Fibroblast of lung (primary cell): ENCODE measurements around the gene LIPE. TPM values are rescaled to one million over a fixed set of nuclear protein-coding genes. Genes with fewer than 3 reads are reported as not detected.

Experiments used
- DNase-seq, 2 donors: peaks; one replicate each; pipeline versions ENCODE4 v3.0.0 to v3.0.0-alpha.2; 2010; ENCODE audit warnings: low read depth in 2 of 2
- H2AFZ ChIP-seq: 2 replicates; pipeline ENCODE4 v1.5.1; 2012; ENCODE audit warnings: low read length, control low read depth, inconsistent platforms
- H3K27ac ChIP-seq: 2 replicates; pipeline ENCODE4 v1.5.1; 2011; ENCODE audit warnings: low read length, control low read depth; ENCODE audit not compliant: insufficient read depth
- H3K27me3 ChIP-seq: 2 replicates; pipeline ENCODE4 v1.5.1; 2011; ENCODE audit warnings: mild to moderate bottlenecking, low read length; ENCODE audit not compliant: control insufficient read depth, insufficient read depth
- H3K36me3 ChIP-seq: 2 replicates; pipeline ENCODE4 v1.5.1; 2011; ENCODE audit warnings: low read length; ENCODE audit not compliant: control insufficient read depth, insufficient read depth
- H3K4me1 ChIP-seq: 2 replicates; pipeline ENCODE4 v1.5.1; 2011; ENCODE audit warnings: low read length; ENCODE audit not compliant: control insufficient read depth, insufficient read depth; ENCODE audit errors: extremely low read depth
- H3K4me2 ChIP-seq: 2 replicates; pipeline ENCODE4 v1.5.1; 2011; ENCODE audit warnings: low read length, control low read depth; ENCODE audit not compliant: insufficient read depth; ENCODE audit errors: extremely low read depth
- H3K4me3 ChIP-seq, 4 experiments: fragments of 200-600 bp in 1 of 4; sonication (generic) in 1 of 4; replicated peaks in 1 of 4; 2 replicates each; pipeline ENCODE4 v1.5.1; 2011 to 2016; ENCODE audit warnings: low read length in 4 of 4, low read depth in 3 of 4, mild to moderate bottlenecking in 3 of 4, control low read depth in 2 of 4, inconsistent platforms in 1 of 4, mixed read lengths in 1 of 4; ENCODE audit not compliant: insufficient read depth in 1 of 4; ENCODE audit errors: control extremely low read depth in 1 of 4
- H3K79me2 ChIP-seq: 2 replicates; pipeline ENCODE4 v1.5.1; 2012; ENCODE audit warnings: mild to moderate bottlenecking, low read length, inconsistent platforms; ENCODE audit not compliant: control insufficient read depth, insufficient read depth
- H3K9ac ChIP-seq: 2 replicates; pipeline ENCODE4 v1.5.1; 2011; ENCODE audit warnings: mild to moderate bottlenecking, low read length, control low read depth; ENCODE audit not compliant: insufficient read depth
- H3K9me3 ChIP-seq: 2 replicates; pipeline ENCODE4 v1.5.1; 2012; ENCODE audit warnings: low read depth, low read length; ENCODE audit not compliant: control insufficient read depth, insufficient read depth
- H4K20me1 ChIP-seq: 2 replicates; pipeline ENCODE4 v1.5.1; 2011; ENCODE audit warnings: low read length; ENCODE audit not compliant: control insufficient read depth, insufficient read depth; ENCODE audit errors: extremely low read depth
- CTCF ChIP-seq, 2 donors: IDR thresholded peaks in 1 of 2; conservative IDR thresholded peaks in 1 of 2; 1 replicate in 1 of 2; 2 replicates in 1 of 2; pipeline ENCODE4 v1.5.1; 2011 to 2012; ENCODE audit warnings: low read length in 2 of 2, control low read depth in 1 of 2, inconsistent platforms in 1 of 2, low read depth in 1 of 2, mild to moderate bottlenecking in 1 of 2
- EZH2 ChIP-seq: IDR thresholded peaks from 2 replicates; pipeline ENCODE4 v1.5.1; 2012; ENCODE audit warnings: low read length, control low read depth, mild to moderate bottlenecking; ENCODE audit errors: missing control alignments
- polyA plus RNA-seq, 2 donors: library from polyadenylated mRNA; depleted of rRNA in 1 of 2; stranded (reverse) in 1 of 2; unstranded in 1 of 2; fragments of >200 nt; gene quantifications; 2 replicates each; pipeline ENCODE4 v1.2.1, GENCODE V29; 2011 to 2012; ENCODE audit warnings: missing spikeins in 1 of 2
- total RNA-seq: library from RNA; depleted of rRNA; stranded (reverse); fragments of >200 nt; gene quantifications from 2 replicates; pipeline ENCODE4 v1.2.1, GENCODE V29; 2014

Gene LIPE
- total and polyA plus RNA-seq, 2 donors (not counting 1 experiment from before 2014, with no cell fraction given): 1.1 to 1.7 TPM

GRCh38 chr19:42388851-42389489 is 38.2 kb downstream of the LIPE start:
- Histone ChIP-seq H3K9ac (no peak overlapping the region), H3K4me3 (no peak overlapping the region), H2AFZ (no peak overlapping the region), H3K36me3 (no peaks in the 10 kb centered on the region), H3K4me2 (no peak overlapping the region), H3K27ac (no peak overlapping the region), H3K9me3 (no peaks in the 10 kb centered on the region), H3K4me1 (no peaks in the 10 kb centered on the region), H3K79me2 (no peaks in the 10 kb centered on the region), H4K20me1 (no peaks in the 10 kb centered on the region), H3K27me3 (peaks cover 21% of the 10 kb centered on the region)
- TF ChIP-seq EZH2 (no peak), CTCF (conservative IDR thresholded peaks at IDR 0.05 in 1 of 2, IDR thresholded peaks at IDR 0.05 in 1 of 2; ENCODE audit: low read depth in 1 of 2, low read length in 2 of 2) (no peak)
- DNase-seq: no peak

- peaks cover 25% of the 10 kb centered on the region for H3K27me3 ChIP-seq
- DNase-seq: peak; percentile 30 to 40
- H3K27ac ChIP-seq: no peak overlapping the region
- H3K4me3 ChIP-seq: peak overlapping the region; percentile 23 to 47 (median 30)
- H3K9me3 ChIP-seq: no peaks in the 10 kb centered on the region
- no peaks in the 10 kb centered on the region for H3K36me3 ChIP-seq
- H3K4me2 ChIP-seq: peak overlapping the region; percentile 77
- no peaks in the 10 kb centered on the region for H4K20me1 ChIP-seq
- H3K79me2 ChIP-seq: no peaks in the 10 kb centered on the region
- no peak overlapping the region for H3K9ac ChIP-seq
- no peaks in the 10 kb centered on the region for H3K4me1 ChIP-seq
- TF ChIP-seq CTCF (conservative IDR thresholded peaks at IDR 0.05 in 1 of 2, IDR thresholded peaks at IDR 0.05 in 1 of 2; ENCODE audit: low read depth in 1 of 2, low read length in 2 of 2): peak; percentile 42 to 44
- TF ChIP-seq EZH2: no peak
- H2AFZ ChIP-seq: peak overlapping the region; percentile 52
These were observed 40.0 kb downstream of the LIPE start for GRCh38 chr19:42386974-42387707.

- DNase-seq: no peak
- H4K20me1 ChIP-seq: no peaks in the 10 kb centered on the region
- no peak overlapping the region for H3K9ac ChIP-seq
- H3K4me2 ChIP-seq: no peak overlapping the region
- H3K27me3 ChIP-seq: peaks cover 10% of the 10 kb centered on the region
- no peak overlapping the region for H3K27ac ChIP-seq
- H3K4me3 ChIP-seq: no peak overlapping the region
- no peak for TF ChIP-seq CTCF (conservative IDR thresholded peaks at IDR 0.05 in 1 of 2, IDR thresholded peaks at IDR 0.05 in 1 of 2; ENCODE audit: low read depth in 1 of 2, low read length in 2 of 2)
- no peak for TF ChIP-seq EZH2
- H3K9me3 ChIP-seq: no peaks in the 10 kb centered on the region
- H2AFZ ChIP-seq: no peak overlapping the region
- H3K79me2 ChIP-seq: no peaks in the 10 kb centered on the region
- no peaks in the 10 kb centered on the region for H3K4me1 ChIP-seq
- H3K36me3 ChIP-seq: no peaks in the 10 kb centered on the region
These were observed 47.0 kb downstream of the LIPE start for GRCh38 chr19:42380155-42380554.
